Bronchial epithelial cell (primary cell): Measurements from ENCODE around the gene NME2. TPM values are rescaled to one million over a fixed set of nuclear protein-coding genes. Genes with fewer than 3 reads are reported as not detected.

Source experiments
- DNase-seq: peaks from one replicate; pipeline ENCODE4 v3.0.0-alpha.2; 2010; ENCODE audit warnings: low read depth
- FAIRE-seq: peaks from 2 replicates; lab custom pipeline; 2011; peaks lifted over from hg19 to GRCh38; lab: Jason Lieb, UNC
- H3K27me3 ChIP-seq: 2 replicates; pipeline ENCODE4 v1.5.1; 2011; ENCODE audit warnings: low read length; ENCODE audit not compliant: control insufficient read depth, insufficient read depth
- H3K36me3 ChIP-seq: 2 replicates; pipeline ENCODE4 v1.5.1; 2011; ENCODE audit warnings: low read length; ENCODE audit not compliant: control insufficient read depth, insufficient read depth
- H3K4me3 ChIP-seq: 2 replicates; pipeline ENCODE4 v1.5.1; 2011; ENCODE audit warnings: mild to moderate bottlenecking, low read depth, low read length, control low read depth
- total RNA-seq: library from RNA; depleted of rRNA; stranded (reverse); fragments of >200 nt; gene quantifications from 2 replicates; pipeline ENCODE4 v1.2.1, GENCODE V29; 2014
- TF ChIP-seq, protein P1 (sequence below): IDR thresholded peaks from 2 replicates; pipeline ENCODE4 v1.5.1; 2011; ENCODE audit warnings: mild to moderate bottlenecking, moderate library complexity, low read length, control low read depth, inconsistent platforms; ENCODE audit not compliant: insufficient read depth, severe bottlenecking

Gene NME2
- total RNA-seq, 1 donor from 2014 or later: 1,613 TPM

DNA sequence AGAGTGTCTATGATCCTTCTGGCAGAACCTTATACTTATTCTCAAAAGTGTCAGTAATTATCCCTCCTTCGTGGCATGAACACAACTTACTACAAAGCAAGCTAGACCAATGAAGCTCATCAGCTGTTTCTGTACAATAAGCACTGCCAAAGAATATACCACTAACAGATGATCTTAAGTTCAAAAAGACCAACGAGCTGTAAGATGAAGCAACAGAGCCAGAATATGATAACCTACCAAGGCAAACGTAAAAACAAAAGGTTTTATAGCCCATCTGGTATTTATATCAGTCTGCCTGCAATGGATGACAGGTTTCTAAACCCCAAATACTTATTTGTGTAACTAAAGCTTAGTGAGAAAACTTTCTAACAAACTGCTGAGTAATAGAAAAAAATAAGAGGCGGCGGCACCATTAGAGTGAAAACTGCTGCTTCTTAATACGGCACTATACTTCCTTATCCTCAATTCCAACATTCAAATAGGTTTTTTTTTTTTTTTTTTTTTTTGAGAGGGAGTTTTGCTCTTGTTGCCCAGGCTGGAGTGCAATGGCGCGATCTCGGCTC is 22.1 kb downstream of the NME2 start:
- DNase-seq (no peak), FAIRE-seq (no peak)
- Histone ChIP-seq H3K4me3 (no peak overlapping the region), H3K36me3 (peaks cover 12% of the 10 kb centered on the region), H3K27me3 (no peaks in the 10 kb centered on the region)
- TF ChIP-seq, protein P1, sequence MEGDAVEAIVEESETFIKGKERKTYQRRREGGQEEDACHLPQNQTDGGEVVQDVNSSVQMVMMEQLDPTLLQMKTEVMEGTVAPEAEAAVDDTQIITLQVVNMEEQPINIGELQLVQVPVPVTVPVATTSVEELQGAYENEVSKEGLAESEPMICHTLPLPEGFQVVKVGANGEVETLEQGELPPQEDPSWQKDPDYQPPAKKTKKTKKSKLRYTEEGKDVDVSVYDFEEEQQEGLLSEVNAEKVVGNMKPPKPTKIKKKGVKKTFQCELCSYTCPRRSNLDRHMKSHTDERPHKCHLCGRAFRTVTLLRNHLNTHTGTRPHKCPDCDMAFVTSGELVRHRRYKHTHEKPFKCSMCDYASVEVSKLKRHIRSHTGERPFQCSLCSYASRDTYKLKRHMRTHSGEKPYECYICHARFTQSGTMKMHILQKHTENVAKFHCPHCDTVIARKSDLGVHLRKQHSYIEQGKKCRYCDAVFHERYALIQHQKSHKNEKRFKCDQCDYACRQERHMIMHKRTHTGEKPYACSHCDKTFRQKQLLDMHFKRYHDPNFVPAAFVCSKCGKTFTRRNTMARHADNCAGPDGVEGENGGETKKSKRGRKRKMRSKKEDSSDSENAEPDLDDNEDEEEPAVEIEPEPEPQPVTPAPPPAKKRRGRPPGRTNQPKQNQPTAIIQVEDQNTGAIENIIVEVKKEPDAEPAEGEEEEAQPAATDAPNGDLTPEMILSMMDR: no peak

DNA sequence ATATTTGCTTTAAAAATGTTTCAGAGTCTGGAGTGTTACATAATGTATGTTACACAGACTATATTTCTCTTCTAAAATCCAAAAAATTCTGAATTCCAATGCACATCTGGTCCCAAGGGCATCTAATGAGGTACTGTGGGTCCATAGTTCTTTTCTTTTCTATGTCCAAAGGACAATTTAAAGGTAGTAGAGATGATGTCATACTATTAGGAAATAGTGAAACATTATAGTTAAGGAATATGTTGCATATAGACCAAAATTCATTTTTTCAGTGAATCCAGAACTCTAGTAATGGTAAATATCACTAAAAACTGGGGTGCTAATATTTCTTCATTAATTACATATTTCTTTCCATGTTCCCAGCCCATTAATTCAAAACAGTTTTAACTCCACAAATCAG is 23.0 kb downstream of the NME2 start:
- Histone ChIP-seq H3K27me3 (no peaks in the 10 kb centered on the region), H3K36me3 (peaks cover 12% of the 10 kb centered on the region), H3K4me3 (no peak overlapping the region)
- TF ChIP-seq, protein P1: no peak
- FAIRE-seq (no peak), DNase-seq (no peak)

DNA sequence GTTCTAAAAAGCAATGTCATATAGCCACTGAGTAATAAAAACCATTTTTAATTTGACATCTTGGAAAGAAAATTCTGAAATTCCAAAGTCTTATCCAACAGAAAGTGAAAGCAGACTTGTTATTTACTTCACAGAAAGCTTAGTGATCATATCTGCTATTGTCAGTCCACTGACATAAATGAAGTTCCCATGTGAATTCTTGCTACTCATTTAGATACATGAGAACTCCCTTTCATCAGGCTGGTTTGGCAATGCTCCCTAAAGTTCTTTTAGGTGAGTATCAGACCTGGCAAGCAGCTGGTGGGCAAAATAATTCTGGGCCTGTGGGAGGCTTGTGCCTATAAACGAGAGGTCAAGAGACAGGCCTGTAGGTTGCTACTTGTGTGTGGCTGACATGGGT is 23.4 kb downstream of the NME2 start:
- peaks cover 9% of the 10 kb centered on the region for H3K36me3 ChIP-seq
- TF ChIP-seq, protein P1: no peak
- H3K4me3 ChIP-seq: no peak overlapping the region
- FAIRE-seq (no peak), DNase-seq (no peak)
- H3K27me3 ChIP-seq: no peaks in the 10 kb centered on the region

DNA sequence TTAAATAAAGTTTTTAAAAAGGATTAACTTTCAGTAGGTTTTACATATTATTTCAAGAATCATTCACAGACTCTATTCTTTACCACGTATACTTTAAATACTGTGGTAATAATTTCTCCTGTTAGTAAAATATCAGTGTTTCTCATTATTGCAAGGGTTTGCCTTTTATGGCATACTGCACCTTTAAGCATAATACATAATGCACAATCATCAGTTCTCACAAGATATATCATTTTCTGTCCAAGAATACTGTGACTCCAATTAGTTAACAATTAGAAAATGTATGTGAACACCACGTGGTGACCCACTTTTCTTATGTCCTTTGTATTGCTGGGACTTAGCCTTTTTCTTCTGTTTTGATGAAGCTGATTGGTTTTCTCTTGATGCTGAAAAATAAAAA is 25.7 kb downstream of the NME2 start:
- peaks cover 6% of the 10 kb centered on the region for H3K36me3 ChIP-seq
- no peak overlapping the region for H3K4me3 ChIP-seq
- TF ChIP-seq, protein P1: no peak
- H3K27me3 ChIP-seq: no peaks in the 10 kb centered on the region
- DNase-seq (no peak), FAIRE-seq (no peak)

DNA sequence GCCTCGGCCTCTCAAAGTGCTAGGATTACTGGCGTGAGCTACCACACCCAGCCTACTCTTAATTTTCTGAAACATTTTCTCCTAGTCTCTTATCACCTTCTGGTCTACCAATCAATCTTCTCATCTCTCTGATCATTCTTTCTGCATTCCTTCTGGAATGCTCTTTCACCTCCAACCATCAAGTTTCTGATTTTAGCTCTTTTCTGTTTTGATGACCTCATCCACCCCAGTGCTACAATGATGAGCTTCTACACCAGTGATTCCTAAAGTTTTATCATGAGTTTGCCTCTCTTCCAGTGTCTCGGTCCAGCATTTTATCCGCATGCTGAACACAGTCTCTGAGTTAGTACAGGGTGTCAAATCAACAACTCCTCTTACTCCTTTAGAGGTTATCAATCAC is 31.5 kb downstream of the NME2 start:
- H3K27me3 ChIP-seq: no peaks in the 10 kb centered on the region
- FAIRE-seq: no peak
- no peak for DNase-seq
- TF ChIP-seq, protein P1: no peak
- no peak overlapping the region for H3K4me3 ChIP-seq
- peaks cover 6% of the 10 kb centered on the region for H3K36me3 ChIP-seq

DNA sequence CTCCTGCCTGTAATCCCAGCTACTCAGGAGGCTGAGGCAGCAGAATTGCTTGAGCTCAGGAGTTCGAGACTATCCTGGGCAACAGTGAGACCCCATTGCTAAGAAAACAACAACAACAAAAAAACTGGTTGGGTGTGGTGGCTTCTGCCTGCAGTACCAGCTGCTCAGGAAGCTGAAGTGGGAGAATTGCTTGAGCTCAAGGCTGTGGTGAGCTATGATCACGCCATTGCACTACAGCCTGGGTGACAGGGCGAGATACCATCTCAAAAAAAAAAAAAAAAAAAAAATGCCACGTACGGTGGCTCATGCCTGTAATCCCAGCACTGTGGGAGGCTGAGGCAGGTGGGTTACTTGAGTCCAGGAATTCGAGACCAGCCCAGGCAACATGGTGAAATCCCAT is 34.1 kb downstream of the NME2 start:
- no peak for DNase-seq

More for the DNA sequence above, 34.1 kb downstream of the NME2 start:
- Histone ChIP-seq H3K27me3 (no peaks in the 10 kb centered on the region), H3K36me3 (peaks cover 7% of the 10 kb centered on the region), H3K4me3 (no peak overlapping the region)
- TF ChIP-seq, protein P1: no peak
- FAIRE-seq: no peak
